Kidney (tissue), 14 donors: Measurements from ENCODE around the gene NFIA. TPM values are rescaled to one million over a fixed set of nuclear protein-coding genes. Genes with fewer than 3 reads are reported as not detected.
A peak's percentile ranks its signal among the peaks of the same experiment; 100 is the strongest.

Experiments used
- DNase-seq, 5 donors: peaks; one replicate each; pipeline ENCODE4 v3.0.0-alpha.2; 2013 to 2020
- FAIRE-seq: peaks from 2 replicates; lab custom pipeline; 2012; peaks lifted over from hg19 to GRCh38; lab: Jason Lieb, UNC
- H3K27ac ChIP-seq, 2 donors: one replicate each; pipeline ENCODE4 v1.7.0; 2013; ENCODE audit warnings: low read depth in 2 of 2, low read length in 2 of 2, inconsistent platforms in 1 of 2
- H3K27me3 ChIP-seq: one replicate; pipeline ENCODE4 v1.7.1; 2013; ENCODE audit warnings: low read length, inconsistent platforms; ENCODE audit not compliant: control insufficient read depth, insufficient read depth
- H3K36me3 ChIP-seq, 3 donors: one replicate each; pipeline versions ENCODE4 v1.7.0 to v1.7.1; 2013; ENCODE audit warnings: low read length in 3 of 3, control low read depth in 1 of 3, inconsistent platforms in 1 of 3; ENCODE audit not compliant: insufficient read depth in 3 of 3, control insufficient read depth in 2 of 3
- H3K4me1 ChIP-seq, 3 donors: one replicate each; pipeline versions ENCODE4 v1.7.0 to v1.7.1; 2013; ENCODE audit warnings: low read length in 3 of 3, inconsistent platforms in 1 of 3, low read depth in 1 of 3; ENCODE audit not compliant: control insufficient read depth in 2 of 3, insufficient read depth in 2 of 3
- H3K4me3 ChIP-seq, 3 donors: one replicate each; pipeline versions ENCODE4 v1.7.0 to v1.8.1; 2013; ENCODE audit warnings: low read length in 3 of 3, control low read depth in 1 of 3, inconsistent platforms in 1 of 3
- H3K9ac ChIP-seq, 3 donors: one replicate each; pipeline versions ENCODE4 v1.7.0 to v1.7.1; 2013; ENCODE audit warnings: low read length in 3 of 3, control low read depth in 1 of 3, inconsistent platforms in 1 of 3
- H3K9me3 ChIP-seq, 3 donors: one replicate each; pipeline versions ENCODE4 v1.7.0 to v1.7.1; 2013; ENCODE audit warnings: low read length in 3 of 3, control low read depth in 1 of 3, inconsistent platforms in 1 of 3; ENCODE audit not compliant: control insufficient read depth in 2 of 3, insufficient read depth in 1 of 3
- intact Hi-C: fragments of 100-400 bp; cut with DNase I; formaldehyde crosslinking; loops from one replicate; pipeline ENCODE4 v1.11.1; 2022
- polyA plus RNA-seq: library from polyadenylated mRNA; stranded (reverse); fragments of 350-450 nt; fragmentation: Illumina TruSeq; extraction: RNeasy Lipid Tissue Mini Kit (QIAGEN cat#74804); gene quantifications from one replicate; pipeline ENCODE4 v1.2.3, GENCODE V29; 2014; ENCODE audit warnings: low read depth, low replicate concordance; ENCODE audit not compliant: insufficient read depth
- total RNA-seq: library from RNA; stranded (reverse); fragmentation: NEBNext Ultra II Directional; extraction: Animal tissue kit (Norgen Biotek cat#: 25700); gene quantifications from one replicate; pipeline ENCODE4 v1.2.1, GENCODE V29; 2021
- TF ChIP-seq, protein P1 (sequence below): IDR thresholded peaks from 3 replicates; pipeline ENCODE4 v1.5.1; 2012; ENCODE audit warnings: mild to moderate bottlenecking, moderate library complexity, borderline replicate concordance; ENCODE audit not compliant: insufficient read depth; ENCODE audit errors: extremely low read depth
- donor health status: control.
- donor health status: control.
- donor health status: control.
- donor health status: control.
- donor health status: control.
- donor health status: DM: yes; HTN: yes; CAD: no.
- donor health status: Normal renal cell carcinoma (clear cell type).

Gene NFIA
- total and polyA plus RNA-seq, 2 donors from 2014 or later = 4.8 to 87.5 TPM

GRCh38 chr1:61300899-61301298, 218.5 kb downstream of the NFIA start:
- Histone ChIP-seq H3K9ac (no peak overlapping the region), H3K4me3 (no peak overlapping the region), H3K9me3 (no peaks in the 10 kb centered on the region), H3K27ac (no peak overlapping the region), H3K36me3 (no peaks in the 10 kb centered on the region), H3K27me3 (no peaks in the 10 kb centered on the region), H3K4me1 (peaks cover 0 to 7% (median 0%) of the 10 kb centered on the region in 3 donors)
- FAIRE-seq (no peak), DNase-seq (no peak)
- intact Hi-C loops = no loop called here
- TF ChIP-seq, protein P1, sequence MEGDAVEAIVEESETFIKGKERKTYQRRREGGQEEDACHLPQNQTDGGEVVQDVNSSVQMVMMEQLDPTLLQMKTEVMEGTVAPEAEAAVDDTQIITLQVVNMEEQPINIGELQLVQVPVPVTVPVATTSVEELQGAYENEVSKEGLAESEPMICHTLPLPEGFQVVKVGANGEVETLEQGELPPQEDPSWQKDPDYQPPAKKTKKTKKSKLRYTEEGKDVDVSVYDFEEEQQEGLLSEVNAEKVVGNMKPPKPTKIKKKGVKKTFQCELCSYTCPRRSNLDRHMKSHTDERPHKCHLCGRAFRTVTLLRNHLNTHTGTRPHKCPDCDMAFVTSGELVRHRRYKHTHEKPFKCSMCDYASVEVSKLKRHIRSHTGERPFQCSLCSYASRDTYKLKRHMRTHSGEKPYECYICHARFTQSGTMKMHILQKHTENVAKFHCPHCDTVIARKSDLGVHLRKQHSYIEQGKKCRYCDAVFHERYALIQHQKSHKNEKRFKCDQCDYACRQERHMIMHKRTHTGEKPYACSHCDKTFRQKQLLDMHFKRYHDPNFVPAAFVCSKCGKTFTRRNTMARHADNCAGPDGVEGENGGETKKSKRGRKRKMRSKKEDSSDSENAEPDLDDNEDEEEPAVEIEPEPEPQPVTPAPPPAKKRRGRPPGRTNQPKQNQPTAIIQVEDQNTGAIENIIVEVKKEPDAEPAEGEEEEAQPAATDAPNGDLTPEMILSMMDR = no peak

DNA sequence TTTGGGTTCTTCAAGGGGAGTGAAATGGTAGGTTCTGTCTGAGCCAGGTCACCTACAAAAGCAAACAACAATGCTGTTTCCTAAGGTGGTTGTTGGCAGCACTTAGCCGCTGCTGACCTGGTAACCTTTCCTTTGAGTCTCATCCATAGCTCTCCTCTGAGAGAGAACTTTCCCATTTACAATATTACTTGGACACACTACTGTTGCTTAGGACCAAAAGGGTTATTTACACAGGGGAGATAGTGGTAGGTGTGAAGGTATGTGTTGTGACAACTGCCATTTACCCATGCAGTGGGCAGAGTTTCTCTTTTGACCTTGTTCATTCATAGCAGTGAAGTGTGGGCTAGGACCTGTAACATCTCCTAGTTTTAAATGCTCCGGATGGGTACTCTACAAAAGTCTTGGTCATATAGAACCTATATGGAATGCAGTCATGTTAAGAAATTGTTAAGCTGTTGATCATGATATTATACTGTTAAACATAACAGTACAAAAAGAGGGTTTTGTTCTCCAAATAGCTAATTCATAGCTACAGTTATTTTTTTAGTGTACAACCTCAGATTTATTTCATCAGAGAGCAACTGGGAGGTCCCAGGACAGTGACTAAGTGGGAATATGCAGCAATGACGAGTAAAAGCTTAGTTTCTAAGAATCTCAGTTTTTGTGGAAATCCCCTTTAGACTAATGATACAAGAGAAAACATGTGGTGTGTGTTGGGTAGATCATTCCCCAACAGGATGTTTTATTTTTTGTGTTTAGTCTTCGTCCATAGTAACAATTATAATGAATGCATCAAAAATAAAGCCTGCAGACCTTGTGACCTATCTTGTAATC, 219.7 kb downstream of the NFIA start:
- FAIRE-seq (no peak), DNase-seq (peak in 1 of 5 donors; percentile 47)

GRCh38 chr1:61307422-61308142, 225.2 kb downstream of the NFIA start:
- TF ChIP-seq, protein P1 = no peak
- no peaks in the 10 kb centered on the region for H3K4me1 ChIP-seq
- intact Hi-C loops = no loop called here
- FAIRE-seq (no peak), DNase-seq (no peak)
- H3K9me3 ChIP-seq = no peaks in the 10 kb centered on the region
- H3K27ac ChIP-seq = no peak overlapping the region
- no peaks in the 10 kb centered on the region for H3K36me3 ChIP-seq
- H3K4me3 ChIP-seq = no peak overlapping the region
- no peak overlapping the region for H3K9ac ChIP-seq
- no peaks in the 10 kb centered on the region for H3K27me3 ChIP-seq

More for the DNA sequence above, 219.7 kb downstream of the NFIA start:
- Histone ChIP-seq H3K4me3 (no peak overlapping the region), H3K9me3 (no peaks in the 10 kb centered on the region), H3K27ac (peak overlapping the region in 1 of 2 donors; percentile 8), H3K27me3 (no peaks in the 10 kb centered on the region), H3K4me1 (peaks cover 0 to 7% (median 0%) of the 10 kb centered on the region in 3 donors), H3K36me3 (no peaks in the 10 kb centered on the region), H3K9ac (no peak overlapping the region)
- TF ChIP-seq, protein P1 = no peak
- intact Hi-C loops = no loop called here
